ENCODE measurements around the gene KRTAP12-2.

DNA sequence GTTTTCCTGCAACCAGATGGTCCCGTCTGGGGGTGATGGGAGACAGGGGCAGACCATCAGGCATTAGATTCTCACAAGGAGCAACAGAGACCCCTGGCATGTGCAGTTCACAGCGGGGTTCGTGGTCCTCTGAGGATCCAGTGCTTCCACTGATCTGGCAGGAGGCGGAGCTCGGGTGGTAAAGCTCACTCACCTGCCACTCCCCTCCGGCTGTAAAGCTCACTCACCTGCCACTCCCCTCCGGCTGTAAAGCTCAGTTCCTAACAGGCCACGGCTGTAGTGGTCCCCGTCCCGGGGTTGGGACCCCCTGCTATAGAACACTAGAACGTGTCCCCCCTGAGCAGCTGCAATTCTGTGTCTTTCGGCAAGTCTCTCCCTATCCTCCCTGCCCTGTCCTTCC lies 34.8 kb upstream of the KRTAP12-2 start:
- TF ChIP-seq, protein P1, sequence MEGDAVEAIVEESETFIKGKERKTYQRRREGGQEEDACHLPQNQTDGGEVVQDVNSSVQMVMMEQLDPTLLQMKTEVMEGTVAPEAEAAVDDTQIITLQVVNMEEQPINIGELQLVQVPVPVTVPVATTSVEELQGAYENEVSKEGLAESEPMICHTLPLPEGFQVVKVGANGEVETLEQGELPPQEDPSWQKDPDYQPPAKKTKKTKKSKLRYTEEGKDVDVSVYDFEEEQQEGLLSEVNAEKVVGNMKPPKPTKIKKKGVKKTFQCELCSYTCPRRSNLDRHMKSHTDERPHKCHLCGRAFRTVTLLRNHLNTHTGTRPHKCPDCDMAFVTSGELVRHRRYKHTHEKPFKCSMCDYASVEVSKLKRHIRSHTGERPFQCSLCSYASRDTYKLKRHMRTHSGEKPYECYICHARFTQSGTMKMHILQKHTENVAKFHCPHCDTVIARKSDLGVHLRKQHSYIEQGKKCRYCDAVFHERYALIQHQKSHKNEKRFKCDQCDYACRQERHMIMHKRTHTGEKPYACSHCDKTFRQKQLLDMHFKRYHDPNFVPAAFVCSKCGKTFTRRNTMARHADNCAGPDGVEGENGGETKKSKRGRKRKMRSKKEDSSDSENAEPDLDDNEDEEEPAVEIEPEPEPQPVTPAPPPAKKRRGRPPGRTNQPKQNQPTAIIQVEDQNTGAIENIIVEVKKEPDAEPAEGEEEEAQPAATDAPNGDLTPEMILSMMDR (IDR thresholded peaks at IDR 0.05), result no peak
- no peak for TF ChIP-seq POLR2A (IDR thresholded peaks at IDR 0.05)
